HCT116 (cell line): ENCODE results near the gene ARL11. TPM values are rescaled to one million over a fixed set of nuclear protein-coding genes. Genes with fewer than 3 reads are reported as not detected.

Experiments
- ATAC-seq: fragments of 200-7000 bp; cut with Tn5 transposase; 2 replicates; pipeline ENCODE4 v1.9.1; 2020; ENCODE audit warnings: mild to moderate bottlenecking, moderate library complexity
- BruUV-seq: library from RNA; stranded (reverse); fragments of 400-500 nt; replicated peaks from 2 replicates; lab custom pipeline; 2021; lab: Mats Ljungman, UMichigan
- CTCF ChIA-PET: fragments of 300-600 bp; sonication (Branson Sonifier 250); formaldehyde crosslinking; loops from one replicate; lab custom pipeline; 2021; ENCODE audit warnings: antibody characterized with exemption; lab: Charles Lee
- POLR2A ChIA-PET: fragments of 300-600, 350-600 bp; sonication (Branson Sonifier 250); formaldehyde crosslinking; loops from one replicate; lab custom pipeline; 2021; ENCODE audit warnings: antibody characterized with exemption; lab: Charles Lee
- RAD21 ChIA-PET, 2 experiments: fragments of 300-600 bp; sonication (Branson Sonifier 250); formaldehyde crosslinking; loops; one replicate each; lab custom pipeline; 2023; ENCODE audit warnings: low total read pairs in 2 of 2; ENCODE audit not compliant: uncharacterized antibody in 2 of 2, unreplicated experiment in 2 of 2, low non-redundant PET in 1 of 2; lab: Charles Lee
- DNase-seq: peaks from one replicate; pipeline ENCODE4 v3.0.0-alpha.2; 2010; ENCODE audit warnings: low read depth, low spot score
- H2AFZ ChIP-seq: fragments of 200-600 bp; shearing (Covaris generic), sonication (generic); 2 replicates; pipeline ENCODE4 v1.6.1; 2017; ENCODE audit warnings: low read depth, mixed run types, mixed read lengths, antibody characterized with exemption, low read length; ENCODE audit not compliant: poor library complexity, severe bottlenecking
- H3K27ac ChIP-seq: 2 replicates; pipeline ENCODE4 v1.5.1; 2012; ENCODE audit warnings: low read depth, low read length
- H3K27me3 ChIP-seq: fragments of 200-600 bp; sonication (generic); 2 replicates; pipeline ENCODE4 v1.6.1; 2016; ENCODE audit warnings: mixed run types, low read length, mixed read lengths; ENCODE audit not compliant: insufficient read depth
- H3K36me3 ChIP-seq, 2 experiments: fragments of 200-500 bp in 1 of 2; fragments of 200-600 bp in 1 of 2; sonication (Bioruptor generic) in 1 of 2; sonication (generic) in 1 of 2; 2 replicates each; pipeline versions ENCODE4 v1.5.1 to v1.6.1; 2014 to 2016; ENCODE audit warnings: low read length in 2 of 2, inconsistent platforms in 1 of 2, mixed read lengths in 1 of 2, mixed run types in 1 of 2; ENCODE audit not compliant: insufficient read depth in 2 of 2, control insufficient read depth in 1 of 2
- H3K4me1 ChIP-seq, 2 experiments: fragments of 200-600 bp in 1 of 2; sonication (generic) in 1 of 2; 2 replicates each; pipeline versions ENCODE4 v1.5.1 to v1.6.1; 2012 to 2017; ENCODE audit warnings: low read length in 2 of 2, inconsistent platforms in 1 of 2, mild to moderate bottlenecking in 1 of 2, mixed read lengths in 1 of 2, mixed run types in 1 of 2, moderate library complexity in 1 of 2; ENCODE audit not compliant: insufficient read depth in 2 of 2, control insufficient read depth in 1 of 2
- H3K4me2 ChIP-seq: fragments of 200-600 bp; sonication (generic); 2 replicates; pipeline ENCODE4 v1.6.1; 2017; ENCODE audit warnings: mixed run types, low read length, mixed read lengths
- H3K4me3 ChIP-seq, 2 experiments: fragments of 200-600 bp in 1 of 2; sonication (generic) in 1 of 2; replicated peaks in 1 of 2; 2 replicates each; pipeline ENCODE4 v1.5.1; 2011 to 2016; ENCODE audit warnings: low read length in 2 of 2, control low read depth in 1 of 2, low read depth in 1 of 2, mild to moderate bottlenecking in 1 of 2, mixed read lengths in 1 of 2, mixed run types in 1 of 2
- H3K79me2 ChIP-seq: fragments of 200-600 bp; sonication (generic); 2 replicates; pipeline ENCODE4 v1.6.1; 2017; ENCODE audit warnings: mild to moderate bottlenecking, mixed run types, low read length, moderate library complexity, mixed read lengths; ENCODE audit not compliant: insufficient read depth
- H3K9ac ChIP-seq: fragments of 200-600 bp; sonication (generic); 2 replicates; pipeline ENCODE4 v1.6.1; 2016; ENCODE audit warnings: low read length, mixed read lengths
- H3K9me2 ChIP-seq: fragments of 200-600 bp; sonication (generic), shearing (Covaris generic); 2 replicates; pipeline ENCODE4 v1.6.1; 2017; ENCODE audit warnings: mixed run types, mild to moderate bottlenecking, moderate library complexity; ENCODE audit not compliant: insufficient read depth
- H3K9me3 ChIP-seq, 2 experiments: fragments of 200-500 bp in 1 of 2; fragments of 200-600 bp in 1 of 2; sonication (Bioruptor generic) in 1 of 2; sonication (generic) in 1 of 2; 2 replicates each; pipeline ENCODE4 v1.6.1; 2014 to 2017; ENCODE audit warnings: low read length in 2 of 2, mixed read lengths in 2 of 2, inconsistent platforms in 1 of 2, low read depth in 1 of 2, mild to moderate bottlenecking in 1 of 2, mixed run types in 1 of 2, moderate library complexity in 1 of 2; ENCODE audit not compliant: control insufficient read depth in 1 of 2, insufficient read depth in 1 of 2
- H4K20me1 ChIP-seq: fragments of 200-600 bp; sonication (generic), shearing (Covaris generic); 2 replicates; pipeline ENCODE4 v1.6.1; 2017; ENCODE audit warnings: mixed run types, mild to moderate bottlenecking, moderate library complexity; ENCODE audit not compliant: insufficient read depth
- CTCF ChIP-seq, 3 experiments: fragments of 200-600 bp in 1 of 3; sonication (generic) in 1 of 3; IDR thresholded peaks in 2 of 3; conservative IDR thresholded peaks in 1 of 3; 2 replicates each; pipeline ENCODE4 v1.5.1; 2012 to 2017; ENCODE audit warnings: low read depth in 2 of 3, low read length in 2 of 3, antibody characterized with exemption in 1 of 3, borderline replicate concordance in 1 of 3, control low read depth in 1 of 3, mild to moderate bottlenecking in 1 of 3, mixed read lengths in 1 of 3, mixed run types in 1 of 3, moderate library complexity in 1 of 3; ENCODE audit not compliant: insufficient read depth in 1 of 3
- EGR1 ChIP-seq: IDR thresholded peaks from 2 replicates; pipeline ENCODE4 v1.6.1; 2012; ENCODE audit warnings: low read depth
- ELF1 ChIP-seq: IDR thresholded peaks from 2 replicates; pipeline ENCODE4 v1.6.1; 2012; ENCODE audit warnings: low read depth, borderline replicate concordance
- EZH2phosphoT487 ChIP-seq: fragments of 200-600 bp; IDR thresholded peaks from 2 replicates; pipeline ENCODE4 v1.6.1; 2018; ENCODE audit warnings: antibody characterized with exemption, borderline replicate concordance
- FOSL1 ChIP-seq: IDR thresholded peaks from 2 replicates; pipeline ENCODE4 v1.6.1; 2012; ENCODE audit warnings: low read depth
- JUND ChIP-seq: IDR thresholded peaks from 2 replicates; pipeline ENCODE4 v1.6.1; 2012
- RAD21 ChIP-seq: IDR thresholded peaks from 2 replicates; pipeline ENCODE4 v1.6.1; 2012; ENCODE audit warnings: low read depth, mild to moderate bottlenecking
- REST ChIP-seq: IDR thresholded peaks from 2 replicates; pipeline ENCODE4 v1.6.1; 2012; ENCODE audit warnings: low read depth
- SP1 ChIP-seq: IDR thresholded peaks from 2 replicates; pipeline ENCODE4 v1.6.1; 2012; ENCODE audit warnings: low read depth
- SRF ChIP-seq: IDR thresholded peaks from 2 replicates; pipeline ENCODE4 v1.6.1; 2012; ENCODE audit warnings: low read depth
- TCF7L2 ChIP-seq: IDR thresholded peaks from 2 replicates; pipeline ENCODE4 v1.7.0; 2011; ENCODE audit warnings: borderline replicate concordance, inconsistent platforms; ENCODE audit not compliant: insufficient read depth, insufficient read length; ENCODE audit errors: extremely low read depth
- ZBTB33 ChIP-seq: IDR thresholded peaks from 2 replicates; pipeline ENCODE4 v1.6.1; 2011; ENCODE audit warnings: mild to moderate bottlenecking, low read length, moderate library complexity; ENCODE audit not compliant: insufficient replicate concordance; ENCODE audit errors: extremely low read depth
- intact Hi-C: fragments of 100-400 bp; cut with micrococcal nuclease; formaldehyde crosslinking; loops from 2 replicates; pipeline ENCODE4 v1.10.0; 2022
- total RNA-seq: library from RNA; stranded (reverse); gene quantifications from one replicate; pipeline ENCODE4 v1.2.1, GENCODE V29; 2021; ENCODE audit not compliant: unreplicated experiment

The ARL11 gene
- total RNA-seq, 1 experiment from 2014 or later, result not detected

DNA sequence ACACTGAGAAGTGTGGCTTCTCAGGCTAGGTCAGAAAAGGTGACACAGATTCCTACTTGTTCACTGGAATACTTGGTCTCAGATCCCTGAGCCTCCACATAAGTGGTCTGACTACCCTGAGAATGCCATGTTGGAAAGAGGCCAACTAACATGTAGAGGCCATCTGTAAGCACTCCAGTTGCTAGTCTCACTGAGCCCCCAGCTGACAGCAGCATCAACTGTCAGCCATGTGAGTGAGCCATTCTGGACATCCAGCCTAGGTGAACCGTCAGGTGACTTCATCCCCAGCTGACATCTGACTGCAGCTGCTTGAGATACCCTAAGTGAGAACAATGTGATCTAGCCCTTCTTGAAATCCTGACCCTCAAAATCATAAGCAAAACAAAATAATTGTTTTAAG, 18.1 kb upstream of the ARL11 start:
- H4K20me1 ChIP-seq, result no peaks in the 10 kb centered on the region

More for the DNA sequence above, 18.1 kb upstream of the ARL11 start:
- H3K79me2 ChIP-seq, result no peaks in the 10 kb centered on the region
- no peak overlapping the region for H3K4me3 ChIP-seq
- no peak overlapping the region for H3K27ac ChIP-seq
- CTCF ChIA-PET, result no interaction called here
- RAD21 ChIA-PET, result no interaction called here
- intact Hi-C loops, result no loop called here
- no peaks in the 10 kb centered on the region for H3K9me2 ChIP-seq
- H3K4me2 ChIP-seq, result no peak overlapping the region
- TF ChIP-seq TCF7L2 (no peak), EGR1 (no peak), CTCF (IDR thresholded peaks at IDR 0.05 in 2 of 3, conservative IDR thresholded peaks at IDR 0.05 in 1 of 3; ENCODE audit: borderline replicate concordance in 1 of 3, insufficient read depth in 1 of 3, low read depth in 2 of 3, low read length in 2 of 3) (no peak), ZBTB33 (no peak), ELF1 (no peak), REST (no peak), SRF (no peak), SP1 (no peak), JUND (no peak), EZH2phosphoT487 (no peak), RAD21 (no peak), FOSL1 (no peak)
- BruUV-seq, result no TSS peak
- POLR2A ChIA-PET, result no interaction called here
- no peak for DNase-seq
- H2AFZ ChIP-seq, result no peak overlapping the region
- no peaks in the 10 kb centered on the region for H3K27me3 ChIP-seq
- H3K9me3 ChIP-seq, result no peaks in the 10 kb centered on the region
- no peak overlapping the region for H3K9ac ChIP-seq
- no peak for ATAC-seq
- H3K36me3 ChIP-seq, result no peaks in the 10 kb centered on the region
- H3K4me1 ChIP-seq, result peaks cover 0 to 5% of the 10 kb centered on the region in 2 experiments; a peak in 2 of 4 replicates
